IMR-90 (cell line): ENCODE results near the gene UROD. TPM values are rescaled to one million over a fixed set of nuclear protein-coding genes. Genes with fewer than 3 reads are reported as not detected.

Experiments
- ATAC-seq: fragments of 200-7000 bp; cut with Tn5 transposase; 2 replicates; pipeline ENCODE4 v1.9.1; 2020; ENCODE audit warnings: low read depth, mild to moderate bottlenecking, moderate library complexity
- BruUV-seq: library from RNA; stranded (reverse); fragments of 400-500 nt; replicated peaks from 2 replicates; lab custom pipeline; 2021; lab: Mats Ljungman, UMichigan
- CTCF ChIA-PET: fragments of 300-600 bp; formaldehyde crosslinking; extraction: SDS; loops from one replicate; lab custom pipeline; 2021; ENCODE audit warnings: antibody characterized with exemption; lab: Yijun Ruan, JAX
- POLR2A ChIA-PET: fragments of 300-600 bp; sonication (Branson Sonifier 250); formaldehyde crosslinking; loops from one replicate; lab custom pipeline; 2022; ENCODE audit warnings: antibody characterized with exemption; ENCODE audit not compliant: unreplicated experiment; lab: Charles Lee
- DNase-seq: peaks from one replicate; pipeline ENCODE4 v3.0.0; 2013
- H2AFZ ChIP-seq: replicated peaks from 2 replicates; pipeline ENCODE3; 2013; ENCODE audit warnings: low read length, mild to moderate bottlenecking; ENCODE audit not compliant: poor library complexity
- H2AK5ac ChIP-seq: 2 replicates; pipeline ENCODE4 v1.6.1; 2013; ENCODE audit warnings: low read depth, low read length, inconsistent platforms
- H2AK9ac ChIP-seq: replicated peaks from 2 replicates; pipeline ENCODE3; 2013; ENCODE audit warnings: mild to moderate bottlenecking, low read depth, low read length, moderate library complexity; ENCODE audit not compliant: poor library complexity
- H2BK120ac ChIP-seq: 2 replicates; pipeline ENCODE4 v1.6.1; 2013; ENCODE audit warnings: low read depth, low read length, inconsistent platforms
- H2BK15ac ChIP-seq: 3 replicates; pipeline ENCODE4 v1.6.1; 2013; ENCODE audit warnings: low read depth, low read length, inconsistent platforms
- H2BK20ac ChIP-seq: 2 replicates; pipeline ENCODE4 v1.6.1; 2013; ENCODE audit warnings: low read depth, mild to moderate bottlenecking, inconsistent platforms, low read length, moderate library complexity
- H2BK5ac ChIP-seq: 2 replicates; pipeline ENCODE4 v1.6.1; 2013; ENCODE audit warnings: mild to moderate bottlenecking, low read depth, low read length, inconsistent platforms; ENCODE audit not compliant: poor library complexity, severe bottlenecking
- H3K14ac ChIP-seq: replicated peaks from 2 replicates; pipeline ENCODE4 v1.6.1; 2013; ENCODE audit warnings: low read depth, low read length, inconsistent platforms
- H3K18ac ChIP-seq: 2 replicates; pipeline ENCODE4 v1.6.1; 2013; ENCODE audit warnings: low read depth, low read length, control low read depth
- H3K23ac ChIP-seq: 2 replicates; pipeline ENCODE4 v1.6.1; 2013; ENCODE audit warnings: low read depth, low read length, inconsistent platforms
- H3K27ac ChIP-seq: 2 replicates; pipeline ENCODE4 v1.5.1; 2013; ENCODE audit warnings: mild to moderate bottlenecking, control low read depth, low read length; ENCODE audit not compliant: insufficient read depth
- H3K27me3 ChIP-seq: 2 replicates; pipeline ENCODE4 v1.6.1; 2013; ENCODE audit warnings: low read length; ENCODE audit not compliant: control insufficient read depth, insufficient read depth
- H3K36me3 ChIP-seq: 2 replicates; pipeline ENCODE4 v1.6.1; 2013; ENCODE audit warnings: low read length, mixed read lengths; ENCODE audit not compliant: control insufficient read depth, insufficient read depth
- H3K4ac ChIP-seq: 2 replicates; pipeline ENCODE4 v1.6.1; 2013; ENCODE audit warnings: low read depth, low read length, inconsistent platforms
- H3K4me1 ChIP-seq: 2 replicates; pipeline ENCODE4 v1.6.1; 2013; ENCODE audit warnings: low read length, mixed read lengths; ENCODE audit not compliant: control insufficient read depth, insufficient read depth
- H3K4me2 ChIP-seq: 2 replicates; pipeline ENCODE4 v1.6.1; 2013; ENCODE audit warnings: low read depth, mild to moderate bottlenecking, control low read depth, low read length, moderate library complexity
- H3K4me3 ChIP-seq: 2 replicates; pipeline ENCODE4 v1.5.1; 2013; ENCODE audit warnings: low read depth, mild to moderate bottlenecking, control low read depth, low read length, moderate library complexity; ENCODE audit not compliant: insufficient read depth
- H3K56ac ChIP-seq: 2 replicates; pipeline ENCODE4 v1.6.1; 2013; ENCODE audit warnings: low read length, inconsistent platforms; ENCODE audit not compliant: insufficient read depth; ENCODE audit errors: extremely low read depth
- H3K79me1 ChIP-seq, 2 experiments: 2 replicates each; pipeline ENCODE4 v1.6.1; 2013; ENCODE audit warnings: low read length in 2 of 2, inconsistent platforms in 1 of 2, low read depth in 1 of 2
- H3K9ac ChIP-seq: 2 replicates; pipeline ENCODE4 v1.6.1; 2013; ENCODE audit warnings: low read depth, low read length, control low read depth
- H3K9me1 ChIP-seq: 2 replicates; pipeline ENCODE4 v1.6.1; 2013; ENCODE audit warnings: low read length, inconsistent platforms; ENCODE audit not compliant: insufficient read depth
- H3K9me3 ChIP-seq: 2 replicates; pipeline ENCODE4 v1.6.1; 2013; ENCODE audit warnings: low read length; ENCODE audit not compliant: control insufficient read depth, insufficient read depth
- H4K20me1 ChIP-seq: 2 replicates; pipeline ENCODE4 v1.6.1; 2013; ENCODE audit warnings: low read length, inconsistent platforms; ENCODE audit not compliant: insufficient read depth
- H4K5ac ChIP-seq: 2 replicates; pipeline ENCODE4 v1.6.1; 2013; ENCODE audit warnings: mild to moderate bottlenecking, low read depth, low read length, control low read depth
- H4K8ac ChIP-seq, 2 experiments: 2 replicates each; pipeline ENCODE4 v1.6.1; 2013; ENCODE audit warnings: low read depth in 2 of 2, low read length in 2 of 2, control low read depth in 1 of 2, inconsistent platforms in 1 of 2
- H4K91ac ChIP-seq: 2 replicates; pipeline ENCODE4 v1.6.1; 2013; ENCODE audit warnings: low read depth, low read length, inconsistent platforms; ENCODE audit not compliant: insufficient read depth
- CEBPB ChIP-seq: IDR thresholded peaks from 2 replicates; pipeline ENCODE4 v1.6.1; 2012; ENCODE audit warnings: low read depth, low read length, improper control_type of control experiment
- FOS ChIP-seq: fragments of 150-350 bp; IDR thresholded peaks from 2 replicates; pipeline ENCODE4 v1.6.1; 2016; ENCODE audit warnings: low read depth, low read length
- MAFK ChIP-seq: IDR thresholded peaks from 2 replicates; pipeline ENCODE4 v1.6.1; 2012; ENCODE audit warnings: low read depth, low read length, improper control_type of control experiment
- MAZ ChIP-seq: IDR thresholded peaks from 2 replicates; pipeline ENCODE4 v1.6.1; 2012; ENCODE audit warnings: low read depth, mild to moderate bottlenecking, low read length, improper control_type of control experiment, moderate library complexity, borderline replicate concordance
- MXI1 ChIP-seq: IDR thresholded peaks from 2 replicates; pipeline ENCODE4 v1.6.1; 2012; ENCODE audit warnings: low read depth, mild to moderate bottlenecking, low read length, moderate library complexity, borderline replicate concordance
- NFE2L2 ChIP-seq: fragments of 150-350 bp; IDR thresholded peaks from 2 replicates; pipeline ENCODE4 v1.6.1; 2016; ENCODE audit warnings: low read depth, mild to moderate bottlenecking, low read length
- POLR2A ChIP-seq: IDR thresholded peaks from 2 replicates; pipeline ENCODE4 v1.6.1; 2012; ENCODE audit warnings: mild to moderate bottlenecking, low read depth, low read length
- RAD21 ChIP-seq: IDR thresholded peaks from 2 replicates; pipeline ENCODE4 v1.6.1; 2012; ENCODE audit warnings: low read length, improper control_type of control experiment
- RFX5 ChIP-seq: IDR thresholded peaks from 2 replicates; pipeline ENCODE4 v1.8.0; 2012; ENCODE audit warnings: low read depth, mild to moderate bottlenecking, low read length, moderate library complexity
- SMC3 ChIP-seq: fragments of 150-350 bp; IDR thresholded peaks from 2 replicates; pipeline ENCODE4 v1.6.1; 2016; ENCODE audit warnings: low read depth, mild to moderate bottlenecking, antibody characterized with exemption, low read length, moderate library complexity
- USF2 ChIP-seq: fragments of 150-350 bp; IDR thresholded peaks from 2 replicates; pipeline ENCODE4 v1.6.1; 2017; ENCODE audit warnings: mild to moderate bottlenecking, antibody characterized with exemption, low read length, low read depth
- WGBS, 2 experiments: methylation state at CpG; one replicate each; pipeline versions ENCODE4 v1.1.5 to v1.1.7; 2013; ENCODE audit warnings: missing lambda C conversion rate in 2 of 2; ENCODE audit not compliant: insufficient read length in 1 of 2; ENCODE audit errors: extremely low coverage in 2 of 2; 5-methylcytosine and 5-hydroxymethylcytosine counted together
- dilution Hi-C: fragments of 300-500 bp; cut with HindIII; formaldehyde crosslinking; loops from one replicate; pipeline ENCODE4 v1.14.3; 2018; ENCODE audit warnings: low sequenced_read_pairs; ENCODE audit not compliant: unreplicated experiment
- in situ Hi-C: fragments of 300-500 bp; cut with MboI; formaldehyde crosslinking; loops from 3 replicates; pipeline ENCODE4 v1.14.3; 2019; ENCODE audit warnings: low sequenced_read_pairs, inconsistent platforms, mixed read lengths
- intact Hi-C: fragments of 100-400 bp; cut with micrococcal nuclease; formaldehyde crosslinking; loops from 2 replicates; pipeline ENCODE4 v1.10.0; 2022
- polyA plus RNA-seq, 3 experiments: library from polyadenylated mRNA; depleted of rRNA; stranded (reverse); fragments of >200 nt; gene quantifications; 2 replicates each; pipeline ENCODE4 v1.2.3, GENCODE V29; 2012; ENCODE audit warnings: low replicate concordance in 1 of 3
- total RNA-seq: library from RNA; depleted of rRNA; stranded (reverse); fragments of >200 nt; gene quantifications from 2 replicates; pipeline ENCODE4 v1.2.3, GENCODE V29; 2012
- TF ChIP-seq, protein P1 (sequence below): conservative IDR thresholded peaks from 2 replicates; pipeline ENCODE4 v1.5.1; 2012; ENCODE audit warnings: mild to moderate bottlenecking, low read depth, low read length, improper control_type of control experiment

Gene UROD
- total and polyA plus RNA-seq, 2 of the 4 experiments (the other 2 are of a cell fraction) = 220 to 224 TPM

DNA sequence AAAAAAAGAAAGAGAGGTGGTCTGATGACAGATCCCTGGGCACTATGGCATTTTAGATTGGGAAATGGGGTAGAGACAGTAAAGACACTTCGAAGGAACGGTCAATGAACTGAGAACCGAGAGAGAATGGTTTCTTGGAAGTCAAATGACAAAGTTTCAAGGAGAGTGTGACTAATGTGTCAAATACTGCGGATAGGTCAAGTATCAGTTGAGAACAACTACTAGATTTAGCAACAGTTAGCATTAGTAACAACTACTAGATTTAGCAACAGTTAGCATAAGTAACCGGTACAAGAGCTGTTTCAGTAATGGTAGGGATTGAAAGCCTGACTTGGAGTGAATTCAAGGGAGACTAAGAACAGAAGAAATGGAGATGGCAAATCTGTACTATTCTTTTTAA lies 35.0 kb downstream of the UROD start:
- Histone ChIP-seq H3K9me3 (no peaks in the 10 kb centered on the region), H4K8ac (no peak overlapping the region), H2BK5ac (no peak overlapping the region), H3K27me3 (peaks cover 6% of the 10 kb centered on the region), H2AK5ac (no peak overlapping the region), H3K4me2 (no peak overlapping the region), H3K79me1 (no peaks in the 10 kb centered on the region), H3K4me1 (no peaks in the 10 kb centered on the region), H3K56ac (no peak overlapping the region), H2AK9ac (no peak overlapping the region), H2BK20ac (no peak overlapping the region), H3K4ac (no peak overlapping the region), H4K5ac (no peak overlapping the region), H2BK15ac (no peak overlapping the region), H2BK120ac (no peak overlapping the region), H3K9me1 (no peaks in the 10 kb centered on the region), H4K91ac (no peak overlapping the region), H3K4me3 (no peak overlapping the region), H3K18ac (no peak overlapping the region), H3K27ac (no peak overlapping the region), H3K23ac (no peak overlapping the region), H3K14ac (no peak overlapping the region), H3K9ac (no peak overlapping the region), H3K36me3 (no peaks in the 10 kb centered on the region), H2AFZ (no peak overlapping the region), H4K20me1 (no peaks in the 10 kb centered on the region)
- in situ Hi-C loops = no loop called here
- ChIA-PET POLR2A (no interaction called here), CTCF (no interaction called here)
- ATAC-seq (no peak), DNase-seq (no peak)
- intact Hi-C loops = no loop called here
- 92% methylated on average over 2 of the region's 5 CpGs; no CpG with 5 or more reads in 1 of the 2 experiments for WGBS, 2 experiments
- dilution Hi-C loops = no loop called here
- no TSS peak for BruUV-seq
- TF ChIP-seq RFX5 = no peak
- TF ChIP-seq, protein P1, sequence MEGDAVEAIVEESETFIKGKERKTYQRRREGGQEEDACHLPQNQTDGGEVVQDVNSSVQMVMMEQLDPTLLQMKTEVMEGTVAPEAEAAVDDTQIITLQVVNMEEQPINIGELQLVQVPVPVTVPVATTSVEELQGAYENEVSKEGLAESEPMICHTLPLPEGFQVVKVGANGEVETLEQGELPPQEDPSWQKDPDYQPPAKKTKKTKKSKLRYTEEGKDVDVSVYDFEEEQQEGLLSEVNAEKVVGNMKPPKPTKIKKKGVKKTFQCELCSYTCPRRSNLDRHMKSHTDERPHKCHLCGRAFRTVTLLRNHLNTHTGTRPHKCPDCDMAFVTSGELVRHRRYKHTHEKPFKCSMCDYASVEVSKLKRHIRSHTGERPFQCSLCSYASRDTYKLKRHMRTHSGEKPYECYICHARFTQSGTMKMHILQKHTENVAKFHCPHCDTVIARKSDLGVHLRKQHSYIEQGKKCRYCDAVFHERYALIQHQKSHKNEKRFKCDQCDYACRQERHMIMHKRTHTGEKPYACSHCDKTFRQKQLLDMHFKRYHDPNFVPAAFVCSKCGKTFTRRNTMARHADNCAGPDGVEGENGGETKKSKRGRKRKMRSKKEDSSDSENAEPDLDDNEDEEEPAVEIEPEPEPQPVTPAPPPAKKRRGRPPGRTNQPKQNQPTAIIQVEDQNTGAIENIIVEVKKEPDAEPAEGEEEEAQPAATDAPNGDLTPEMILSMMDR = no peak
- TF ChIP-seq USF2 = no peak
- no peak for TF ChIP-seq MXI1
- TF ChIP-seq FOS = no peak
- no peak for TF ChIP-seq SMC3
- no peak for TF ChIP-seq MAFK
- no peak for TF ChIP-seq POLR2A
- TF ChIP-seq RAD21 = no peak
- no peak for TF ChIP-seq MAZ
- TF ChIP-seq NFE2L2 = no peak
- TF ChIP-seq CEBPB = no peak
